ENCODE measurements around the gene GTF2E1. TPM values are rescaled to one million over a fixed set of nuclear protein-coding genes. Genes with fewer than 3 reads are reported as not detected.

The GTF2E1 gene
- total and polyA plus RNA-seq, 9 of the 15 experiments (the other 6 are each of a cell fraction or from before 2014, with no cell fraction given), result 12.9 to 23.5 (median 15.4) TPM

GRCh38 chr3:120828796-120829195, 86.3 kb downstream of the GTF2E1 start:
- Histone ChIP-seq H3K27me3 (ENCODE audit: control insufficient read depth in 2 of 2, insufficient read depth in 2 of 2, low read length in 2 of 2) (no peaks in the 10 kb centered on the region), H3K27ac (ENCODE audit: extremely low read depth, low read depth, low read length) (no peak overlapping the region), H2AFZ (ENCODE audit: low read depth, low read length) (no peak overlapping the region), H3K9me1 (ENCODE audit: control insufficient read depth, insufficient read depth, low read length) (no peaks in the 10 kb centered on the region), H3K79me2 (ENCODE audit: control insufficient read depth, insufficient read depth, low read length) (no peaks in the 10 kb centered on the region), H3K9me3 (replicated peaks; ENCODE audit: control insufficient read depth, insufficient read depth, low read depth, low read length) (no peaks in the 10 kb centered on the region), H3K4me2 (ENCODE audit: insufficient read depth, low read length) (no peak overlapping the region), H3K36me3 (ENCODE audit: control insufficient read depth, insufficient read depth, low read length) (no peaks in the 10 kb centered on the region), H3K4me1 (replicated peaks in 1 of 2; ENCODE audit: control insufficient read depth in 2 of 2, insufficient read depth in 2 of 2, low read length in 2 of 2) (no peaks in the 10 kb centered on the region), H3K9ac (ENCODE audit: insufficient read depth in 1 of 2, low read depth in 2 of 2, low read length in 2 of 2) (no peak overlapping the region), H3K4me3 (no peak overlapping the region), H4K20me1 (replicated peaks; ENCODE audit: control insufficient read depth, insufficient read depth, low read length) (no peaks in the 10 kb centered on the region)
- 0% methylated on average over 1 of the region's 1 CpG for WGBS (ENCODE audit: insufficient coverage, low coverage, missing lambda C conversion rate)
- POLR2A ChIA-PET, result interaction anchor here (0.6 kb wide), 1 partner anchor 37 kb away, joined by 3 read pairs; no protein-coding TSS in a partner anchor
- no TSS peak for BruUV-seq (replicated peaks)
- FAIRE-seq (no peak), ATAC-seq (no peak), DNase-seq (ENCODE audit: extremely low read depth in 1 of 4, low spot score in 3 of 4) (no peak)
- intact Hi-C loops (cut with micrococcal nuclease) (no loop called here), in situ Hi-C loops (cut with MboI) (no loop called here)
- CTCF ChIA-PET (ENCODE audit: low intra/inter-chr PET ratio), result no interaction called here
- TF ChIP-seq MYNN (IDR thresholded peaks at IDR 0.05), result no peak
- TF ChIP-seq MYNN (CRISPR knock-in tag; IDR thresholded peaks at IDR 0.05), result no peak
- no peak for TF ChIP-seq HBP1 (CRISPR knock-in tag; IDR thresholded peaks at IDR 0.05)
- no peak for TF ChIP-seq GABPB1 (CRISPR knock-in tag; IDR thresholded peaks at IDR 0.05)
- TF ChIP-seq ZNF133 (CRISPR knock-in tag; IDR thresholded peaks at IDR 0.05), result no peak
- TF ChIP-seq ZFX (CRISPR knock-in tag; IDR thresholded peaks at IDR 0.05), result no peak
- TF ChIP-seq ZNF407 (IDR thresholded peaks at IDR 0.05; ENCODE audit: low read depth), result no peak
- no peak for TF ChIP-seq CHD2 (IDR thresholded peaks at IDR 0.05; ENCODE audit: low read depth, low read length)
- TF ChIP-seq EP300 (IDR thresholded peaks at IDR 0.05; ENCODE audit: low read length), result no peak
- no peak for TF ChIP-seq ZNF75A (CRISPR knock-in tag; IDR thresholded peaks at IDR 0.05)
- no peak for TF ChIP-seq ARNT (IDR thresholded peaks at IDR 0.05)
- TF ChIP-seq CHCHD3 (CRISPR knock-in tag; IDR thresholded peaks at IDR 0.05), result no peak
- no peak for TF ChIP-seq HMBOX1 (IDR thresholded peaks at IDR 0.05)
- TF ChIP-seq PHTF2 (CRISPR knock-in tag; IDR thresholded peaks at IDR 0.05), result no peak
